GM19438 (cell line): Measurements from ENCODE around the gene MS4A10.

Experiments
- ATAC-seq: cut with Tn5 transposase; IDR thresholded peaks from one replicate; pipeline ENCODE4 v1.9.1; 2021; ENCODE audit warnings: low read depth; ENCODE audit not compliant: unreplicated experiment

The MS4A10 gene

DNA sequence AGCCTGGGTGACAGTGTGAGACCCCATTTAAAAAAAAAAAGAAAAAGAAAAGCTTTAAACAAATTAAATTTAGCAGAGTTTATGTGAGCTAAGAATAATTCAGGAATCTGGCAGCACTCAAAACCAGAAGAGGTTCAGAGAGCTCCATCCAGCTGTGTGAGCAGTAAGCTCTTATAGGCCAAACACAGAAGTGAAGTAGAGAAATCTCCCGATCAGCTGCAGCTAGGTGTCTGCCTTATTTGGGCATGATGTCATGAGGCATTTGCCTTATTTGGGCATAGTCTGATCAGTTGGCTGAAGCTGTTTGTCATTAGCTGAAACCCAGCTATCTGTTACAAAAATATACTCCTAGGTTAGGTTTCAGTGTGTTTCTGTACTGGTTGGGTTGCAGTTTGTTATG is 20.3 kb upstream of the MS4A10 start:
- peak; percentile 46 for ATAC-seq

DNA sequence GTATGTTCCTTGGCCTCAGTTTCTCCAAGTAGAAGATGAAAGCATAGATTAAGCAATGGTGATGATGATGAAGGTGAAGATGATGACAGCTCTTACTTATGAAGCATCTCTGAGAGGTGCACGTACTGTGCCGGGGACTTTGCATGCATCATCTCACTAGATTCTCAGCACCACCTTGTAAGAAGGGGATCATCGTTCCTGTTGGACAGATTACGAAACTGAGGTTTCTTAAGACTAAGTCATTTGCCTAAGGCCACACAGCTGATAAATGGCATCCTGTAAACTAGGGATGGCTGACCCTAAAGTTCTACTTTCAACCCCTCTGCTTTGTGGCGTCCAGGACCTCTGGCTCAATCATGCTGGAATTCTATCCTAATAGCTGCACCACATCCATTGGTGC is 19.8 kb upstream of the MS4A10 start:
- no peak for ATAC-seq

DNA sequence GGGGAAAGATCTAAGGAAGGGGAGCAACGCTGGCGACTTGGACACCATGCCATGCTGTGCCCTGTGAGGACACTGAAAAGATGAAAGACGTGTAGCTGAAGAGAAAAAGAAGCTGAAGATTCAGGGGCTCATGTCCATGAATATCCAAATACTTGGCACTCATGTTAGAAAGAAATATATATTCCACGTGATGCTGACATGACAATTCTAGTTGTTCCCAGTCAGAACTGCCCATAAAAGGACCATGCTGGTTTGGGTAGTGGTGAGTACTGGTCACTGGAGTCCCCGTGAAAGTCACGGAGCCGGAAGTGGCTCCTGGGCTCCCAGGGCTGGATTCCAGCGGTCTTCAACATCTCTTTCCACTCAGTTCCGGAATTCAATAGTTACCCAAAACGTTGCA is 18.6 kb upstream of the MS4A10 start:
- no peak for ATAC-seq

DNA sequence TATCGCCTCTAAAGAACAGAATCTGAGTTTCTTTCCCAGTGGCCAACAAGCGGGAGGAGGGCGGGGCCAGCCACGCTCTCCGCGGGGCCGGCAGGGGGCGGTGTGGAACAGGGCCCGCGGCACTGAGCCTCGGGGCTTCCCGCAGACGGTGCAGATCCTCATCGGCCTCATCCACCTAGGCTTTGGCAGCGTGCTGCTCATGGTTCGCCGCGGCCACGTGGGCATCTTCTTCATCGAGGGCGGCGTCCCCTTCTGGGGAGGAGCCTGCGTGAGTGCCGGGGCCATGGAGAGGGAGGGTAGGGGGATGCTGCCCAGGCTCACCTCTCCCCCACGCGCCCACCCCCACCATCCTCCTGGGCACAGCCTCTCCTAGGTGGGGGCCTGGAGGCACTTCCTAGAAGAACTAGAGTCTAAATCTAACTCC is 17.7 kb upstream of the MS4A10 start:
- ATAC-seq: no peak

DNA sequence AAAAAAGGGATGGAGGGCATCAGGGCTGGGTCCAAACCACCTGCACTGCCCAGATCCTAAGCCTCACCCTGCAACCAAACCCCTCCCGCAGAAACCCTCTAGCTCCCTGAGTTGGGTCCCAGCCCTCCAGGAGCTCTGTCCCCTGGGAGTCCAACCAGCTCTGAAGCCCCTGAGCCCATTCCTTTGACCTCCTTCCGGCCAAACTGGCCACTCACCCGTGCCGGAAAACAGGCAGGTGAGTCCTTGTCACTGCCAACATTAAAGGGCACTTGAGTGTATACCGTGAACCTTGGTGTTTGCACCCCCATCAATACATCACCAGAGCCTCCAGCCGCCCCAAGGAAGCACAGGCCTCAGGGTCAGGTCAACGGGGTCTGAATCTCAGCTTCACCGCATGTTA is 16.9 kb upstream of the MS4A10 start:
- ATAC-seq: no peak

DNA sequence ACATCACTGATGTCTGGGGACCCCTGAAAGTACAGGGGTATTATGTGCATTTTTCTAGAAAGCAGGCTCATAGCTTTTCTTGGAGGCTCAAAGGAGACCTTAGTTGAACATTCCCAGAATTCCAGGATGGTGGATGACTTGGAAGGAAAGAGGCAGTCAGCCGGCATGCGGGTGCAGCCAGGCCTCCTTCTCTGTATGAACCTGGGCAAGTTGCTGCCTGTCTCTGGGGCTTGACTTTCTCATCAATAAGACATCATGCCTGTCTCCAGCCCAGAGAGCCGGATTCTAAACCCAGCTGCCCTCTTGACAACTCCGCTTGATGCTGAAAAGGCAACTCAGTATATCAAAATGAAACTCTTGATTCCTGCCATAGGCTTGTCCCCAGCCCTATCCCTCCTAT is 15.9 kb upstream of the MS4A10 start:
- ATAC-seq: no peak

DNA sequence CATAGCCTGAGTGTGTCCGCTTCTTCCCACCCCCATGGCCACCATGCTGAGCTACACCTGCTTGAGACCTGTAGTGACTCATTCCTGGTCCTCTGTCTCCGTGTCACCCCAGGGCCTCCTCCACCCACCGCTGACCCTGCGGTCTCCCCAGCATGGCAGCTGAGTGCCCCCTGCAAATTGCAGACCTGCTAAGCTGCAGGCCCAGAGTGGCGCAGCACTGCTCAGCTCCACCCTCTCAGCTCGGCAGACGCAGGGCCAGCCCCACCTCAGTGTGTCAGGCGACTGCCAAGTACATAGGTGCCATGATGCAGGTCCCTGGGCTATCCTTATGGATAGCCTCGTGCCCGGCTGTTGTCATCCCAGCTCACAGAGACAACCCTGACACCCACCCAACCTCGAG is 15.3 kb upstream of the MS4A10 start:
- ATAC-seq: no peak

DNA sequence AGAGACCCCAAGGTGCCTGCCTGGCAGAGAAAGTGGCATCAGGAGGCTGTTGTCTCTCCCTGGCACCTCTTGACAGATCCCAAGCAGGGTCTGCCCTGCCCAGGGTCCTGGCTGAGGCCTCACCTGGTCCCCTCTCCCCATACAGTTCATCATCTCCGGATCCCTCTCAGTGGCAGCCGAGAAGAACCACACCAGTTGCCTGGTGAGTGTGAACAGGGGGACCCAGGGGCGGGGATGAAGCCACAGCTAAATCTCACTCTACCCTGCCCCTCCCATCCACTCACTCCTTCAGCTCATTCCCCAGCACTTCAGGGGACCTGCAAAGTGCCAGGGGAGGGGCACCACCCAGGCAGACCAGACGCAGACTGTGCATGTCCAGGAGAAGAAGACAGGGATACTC is 14.0 kb upstream of the MS4A10 start:
- no peak for ATAC-seq

DNA sequence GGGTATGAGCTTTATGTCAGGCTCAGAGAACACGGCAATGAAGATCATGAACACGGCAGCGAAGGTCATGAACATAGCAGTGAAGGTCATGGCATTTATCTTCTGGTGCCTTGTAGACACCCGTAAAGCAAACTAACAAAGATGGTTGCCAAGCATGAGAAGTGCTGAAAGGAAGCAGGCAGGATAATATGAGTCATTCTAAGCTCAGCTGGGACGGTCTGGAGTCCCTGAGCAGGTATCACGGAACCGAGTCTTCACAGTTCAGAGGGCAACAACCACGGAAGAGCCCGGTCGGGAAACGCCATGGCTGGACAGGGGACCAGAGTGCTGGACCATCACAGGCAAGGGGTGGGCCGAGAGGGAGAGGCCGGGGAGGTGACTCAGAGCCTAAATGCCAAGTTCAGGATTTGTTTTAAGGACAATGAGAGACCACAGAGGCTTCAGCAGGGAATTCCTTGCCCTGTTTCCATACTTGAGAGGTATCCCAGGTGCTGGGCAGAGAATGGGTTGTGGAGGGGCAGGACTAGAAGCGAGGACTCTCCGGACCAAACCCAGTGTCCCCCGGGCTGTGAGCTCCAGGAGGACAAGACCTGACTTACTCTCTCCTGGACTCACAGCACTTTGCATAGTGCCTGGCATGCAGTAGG is 13.1 kb upstream of the MS4A10 start:
- ATAC-seq: no peak

DNA sequence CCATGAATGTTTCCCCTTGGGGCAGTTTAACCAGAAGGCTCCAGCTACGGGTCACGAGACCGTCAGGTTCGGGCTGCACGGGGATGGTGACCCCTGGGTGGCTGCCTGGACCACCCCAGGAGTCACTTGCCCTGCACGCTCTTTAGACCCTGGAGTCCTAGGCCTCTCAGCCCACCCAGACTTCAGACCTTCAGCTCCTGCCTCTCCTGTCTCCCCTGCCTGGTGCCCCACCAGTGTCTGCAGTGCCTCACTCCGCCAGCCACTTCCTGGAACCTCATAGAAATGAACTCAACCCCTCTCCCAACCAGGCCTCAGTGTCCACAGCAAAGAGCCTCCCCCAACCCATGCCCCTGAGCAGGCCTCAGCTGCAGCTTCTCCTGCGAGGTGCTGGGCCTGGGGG is 12.5 kb upstream of the MS4A10 start:
- no peak for ATAC-seq

DNA sequence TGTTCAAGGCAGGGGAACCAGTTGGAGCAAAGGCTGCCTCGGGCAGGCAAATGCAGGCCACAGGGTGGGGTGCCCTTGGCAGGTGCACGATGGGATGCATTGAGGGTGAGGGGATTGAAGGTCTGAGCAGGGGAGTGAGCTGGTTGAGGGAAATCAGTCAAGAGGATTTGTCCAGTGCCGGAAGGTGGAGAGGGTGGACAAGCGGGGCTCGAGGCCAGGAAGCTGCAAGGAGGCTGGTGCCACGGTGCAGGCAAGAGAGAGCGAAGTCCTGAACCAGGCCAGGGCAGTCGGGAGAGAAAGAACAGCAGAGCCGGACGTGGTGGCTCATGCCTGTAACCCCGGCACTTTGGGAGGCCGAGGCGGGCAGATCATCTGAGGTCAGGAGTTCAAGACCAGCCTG is 10.4 kb upstream of the MS4A10 start:
- no peak for ATAC-seq

DNA sequence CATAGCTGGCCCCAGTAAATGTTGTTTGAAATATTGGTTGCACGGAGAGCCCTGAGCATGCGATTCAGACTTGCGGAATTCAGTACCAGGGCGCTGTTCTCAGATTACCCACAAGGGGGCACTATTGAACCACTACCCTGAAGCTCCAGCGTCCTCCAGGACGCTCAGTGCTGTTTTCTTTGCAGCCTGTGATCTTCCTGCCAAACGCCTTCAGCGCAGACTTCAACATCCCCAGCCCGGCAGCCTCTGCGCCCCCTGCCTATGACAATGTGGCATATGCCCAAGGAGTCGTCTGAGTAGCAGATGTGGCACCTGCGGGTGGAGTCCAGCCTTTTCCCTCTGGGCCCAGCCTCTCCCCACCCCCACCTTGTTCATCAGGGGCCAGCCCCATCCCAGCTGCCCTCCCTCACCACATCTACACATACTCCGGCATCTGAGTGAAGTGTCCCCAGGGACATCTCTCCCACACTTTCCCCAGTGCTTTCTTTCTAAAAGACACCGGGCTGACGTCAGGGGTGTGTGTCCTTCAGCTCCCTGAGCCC is 9.6 kb upstream of the MS4A10 start:
- ATAC-seq: peak; percentile 70

DNA sequence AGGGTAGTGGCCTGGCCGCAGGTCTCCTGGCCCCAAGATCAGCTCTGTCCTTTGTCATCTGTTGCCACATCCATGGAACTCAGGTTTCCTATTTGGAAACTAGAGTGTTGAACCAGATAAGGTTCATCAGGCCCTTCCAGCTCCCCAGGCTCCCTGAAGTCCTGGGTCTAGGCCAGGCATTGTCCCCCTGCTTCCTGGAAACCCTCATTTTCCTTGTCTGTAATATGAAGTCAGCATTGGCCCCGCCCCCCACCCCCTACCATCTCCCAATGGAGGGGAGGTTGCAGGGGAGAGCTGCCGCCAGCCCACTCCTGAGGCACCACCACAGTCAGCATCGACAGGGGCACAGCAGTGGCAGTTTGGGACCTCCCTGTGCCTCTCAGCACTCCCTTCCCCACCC is 9.0 kb upstream of the MS4A10 start:
- no peak for ATAC-seq

DNA sequence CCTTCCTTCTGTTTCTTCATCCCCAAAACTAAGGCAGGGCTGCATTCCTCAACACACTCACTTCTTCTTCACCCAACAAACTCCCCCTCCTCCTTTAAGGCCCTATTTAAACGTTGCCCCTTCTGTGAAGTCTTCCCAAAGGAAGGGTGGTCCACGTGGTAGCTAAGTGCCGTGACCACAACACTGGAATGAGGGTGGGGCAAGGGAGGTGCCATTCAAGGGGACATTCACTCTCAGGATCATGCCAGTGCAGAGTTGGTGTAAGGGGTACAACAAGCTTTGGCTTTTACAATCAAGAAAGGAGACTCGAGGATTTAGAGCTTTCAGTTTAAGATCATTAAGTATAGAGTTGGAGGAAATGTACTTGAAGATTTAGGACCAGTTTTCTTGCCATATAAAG is 8.0 kb upstream of the MS4A10 start:
- ATAC-seq: no peak

DNA sequence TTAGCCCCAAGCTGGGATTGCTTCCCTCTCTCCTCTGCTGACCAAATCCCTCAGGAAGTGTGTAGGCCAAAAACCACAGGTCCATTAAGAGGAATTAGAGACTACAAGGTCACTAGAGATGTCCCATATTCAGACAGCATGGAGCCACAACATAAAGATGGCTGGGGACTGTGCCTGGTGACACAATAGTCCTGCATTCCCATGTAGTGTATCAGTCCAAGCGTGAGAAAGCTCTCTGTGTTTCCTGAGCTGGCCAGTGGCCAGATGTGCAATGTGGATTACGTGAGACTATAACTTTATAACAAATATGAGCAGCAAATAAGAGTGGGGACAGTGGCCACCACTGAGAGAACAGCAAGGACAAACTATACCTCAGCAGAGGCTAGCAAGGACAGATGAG is 7.6 kb upstream of the MS4A10 start:
- no peak for ATAC-seq

DNA sequence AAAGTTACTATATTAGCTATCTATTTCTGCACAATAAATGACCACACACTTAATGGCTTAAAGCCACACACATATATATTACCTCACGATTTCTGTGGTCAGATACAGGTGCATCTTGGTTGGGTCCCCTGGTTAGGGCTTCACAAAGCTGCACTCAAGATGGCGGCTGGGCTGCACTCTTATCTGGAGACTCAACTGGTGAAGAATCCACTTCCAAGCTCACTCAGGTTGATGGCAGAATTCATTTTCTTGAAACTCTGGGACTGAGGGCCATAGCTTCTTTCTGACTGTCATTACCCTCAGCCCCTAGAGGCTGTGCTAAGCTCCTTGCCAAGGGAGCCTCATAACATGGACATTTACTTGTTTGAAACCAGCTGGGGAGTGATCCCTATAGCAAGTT is 5.1 kb upstream of the MS4A10 start:
- no peak for ATAC-seq

DNA sequence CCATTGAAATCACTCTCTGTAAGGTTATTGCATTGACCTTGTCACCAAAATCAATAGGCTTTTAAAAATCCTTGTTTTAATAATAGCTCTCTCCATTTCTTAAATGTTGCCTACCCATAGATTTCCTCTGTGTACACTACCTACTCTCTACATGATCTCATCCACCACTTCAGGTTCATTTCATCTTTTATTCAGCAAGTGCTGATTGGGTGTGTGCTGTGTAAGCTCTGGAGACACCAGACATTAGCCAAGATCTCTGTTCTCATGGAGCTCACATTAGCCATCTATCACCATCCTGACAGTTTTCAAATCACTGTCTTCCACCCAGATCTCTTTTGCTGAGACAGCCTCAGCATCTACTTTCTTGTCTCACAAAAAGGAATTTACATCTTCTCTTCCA is 4.4 kb upstream of the MS4A10 start:
- ATAC-seq: no peak

DNA sequence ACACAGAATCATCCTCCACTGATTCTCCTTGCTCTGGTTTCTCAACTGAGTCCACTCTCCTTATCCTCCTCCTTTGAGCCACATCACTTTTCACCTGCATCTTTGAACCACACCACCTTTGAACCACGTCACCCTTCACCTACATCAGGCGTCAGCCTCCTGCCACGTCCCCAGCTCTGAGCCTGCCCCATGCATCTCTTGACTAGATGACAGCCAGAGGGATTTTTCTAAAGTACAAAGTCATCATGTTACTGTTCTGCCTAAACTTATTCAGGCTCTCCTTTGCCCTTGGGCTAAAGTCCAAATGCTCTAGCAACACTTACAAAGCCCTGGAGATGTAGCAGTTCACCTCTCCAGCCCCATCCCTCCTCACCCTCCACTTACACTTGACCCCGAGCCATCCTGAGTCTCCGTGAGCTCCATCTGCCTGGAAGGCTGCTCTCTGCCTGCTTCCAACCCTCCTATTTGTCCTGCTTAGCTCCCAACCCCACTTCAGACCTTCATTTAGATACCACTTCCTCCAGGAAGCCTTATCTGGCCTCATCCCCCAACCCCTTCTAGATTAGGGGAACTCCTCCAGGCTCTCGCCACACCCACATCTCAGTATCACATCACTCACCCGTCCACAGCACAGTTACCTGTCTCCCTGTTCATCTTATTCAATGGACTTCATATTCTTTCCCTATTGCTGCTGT is 3.7 kb upstream of the MS4A10 start:
- no peak for ATAC-seq

DNA sequence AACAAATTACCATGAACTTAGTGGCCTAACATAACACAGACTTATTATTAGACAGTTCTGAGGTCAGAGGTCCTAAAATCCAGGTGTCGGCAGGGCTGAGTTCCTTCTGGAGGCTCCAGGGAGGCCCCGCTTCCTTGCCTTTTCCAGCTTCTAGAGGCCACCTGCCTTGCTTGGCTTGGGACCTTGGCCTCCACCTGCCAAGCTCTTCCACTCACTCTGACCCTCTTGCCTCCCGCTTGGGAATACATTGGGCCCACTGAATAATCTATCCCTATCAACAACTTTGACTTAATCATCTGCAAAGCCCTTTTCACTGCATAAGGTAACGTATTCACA is 3.2 kb upstream of the MS4A10 start:
- ATAC-seq: no peak

DNA sequence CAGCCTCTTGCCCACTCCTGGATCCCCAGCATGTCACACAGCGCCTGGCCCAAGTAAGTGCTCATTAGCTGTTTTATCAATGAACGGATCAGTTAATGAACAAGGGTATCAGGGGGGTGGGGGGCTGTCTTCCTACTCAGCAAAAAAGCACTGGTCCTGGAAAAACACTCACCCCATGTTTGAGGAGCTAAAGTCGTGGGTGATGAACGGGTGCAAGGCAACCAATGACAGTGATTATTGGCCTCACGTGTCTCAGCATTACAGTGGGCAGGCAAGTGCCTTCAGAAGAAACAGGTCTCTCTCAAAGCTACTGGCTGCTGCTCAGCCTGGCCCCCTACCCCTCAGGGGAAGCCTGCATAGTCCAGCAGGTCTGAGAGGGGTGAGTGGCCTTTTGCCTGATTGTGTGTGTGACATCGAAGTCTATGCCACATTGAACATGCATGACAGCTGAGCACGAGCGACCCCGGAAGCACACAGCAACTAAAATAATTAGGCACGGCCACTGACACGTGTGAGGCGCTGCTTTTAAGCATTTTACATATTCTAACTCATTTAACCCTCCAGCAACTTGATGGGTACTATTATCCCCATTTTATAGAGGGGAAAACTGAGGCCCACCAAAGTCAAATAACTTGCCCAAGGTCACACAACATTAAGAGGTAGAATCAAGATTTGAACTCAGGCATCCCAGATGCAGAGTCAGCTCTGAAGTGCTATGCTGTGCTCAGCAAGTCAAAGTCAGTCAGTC is 2.6 kb upstream of the MS4A10 start:
- no peak for ATAC-seq

DNA sequence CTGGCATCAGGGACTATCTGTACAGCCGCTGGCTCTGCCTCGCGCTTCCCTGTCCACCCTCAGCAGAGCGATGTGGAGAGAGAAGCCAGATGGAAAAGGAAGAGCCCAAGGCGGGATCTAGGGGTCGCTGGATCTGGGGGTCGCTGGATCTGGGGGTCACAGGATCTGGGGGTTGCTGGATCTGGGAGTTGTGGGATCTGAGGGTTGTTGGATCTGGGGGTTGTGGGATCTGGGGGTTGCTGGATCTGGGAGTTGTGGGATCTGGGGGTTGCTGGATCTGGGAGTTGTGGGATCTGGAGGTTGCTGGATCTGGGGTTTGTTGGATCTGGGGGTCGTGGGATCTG is 2.0 kb upstream of the MS4A10 start:
- no peak for ATAC-seq

DNA sequence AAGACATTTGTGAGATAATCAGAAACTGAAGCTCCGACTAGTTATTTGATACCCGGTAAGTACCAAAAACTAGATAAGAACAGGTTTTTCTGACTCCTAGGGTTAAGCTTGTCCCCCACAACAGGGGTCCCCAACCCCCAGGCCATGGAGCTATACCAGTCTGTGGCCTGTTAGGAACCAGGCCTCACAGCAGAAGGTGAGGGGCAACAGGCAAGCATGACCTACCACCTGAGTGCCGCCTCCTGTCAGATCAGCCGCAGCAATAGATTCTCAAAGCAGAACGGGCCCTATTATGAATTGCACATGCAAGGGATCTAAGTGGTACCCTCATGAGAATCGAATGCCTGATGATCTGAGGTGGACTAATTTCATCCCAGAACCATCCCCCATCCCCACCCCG is 1.2 kb upstream of the MS4A10 start:
- ATAC-seq: no peak
